Keratinocyte (primary cell): ENCODE measurements around the gene CLDN11. TPM values are rescaled to one million over a fixed set of nuclear protein-coding genes. Genes with fewer than 3 reads are reported as not detected.

Experiments used
- DNase-seq: peaks from one replicate; pipeline ENCODE4 v3.0.0-alpha.2; 2011; ENCODE audit warnings: low read depth, missing footprints, low spot score
- FAIRE-seq: peaks from 2 replicates; lab custom pipeline; 2011; peaks lifted over from hg19 to GRCh38; lab: Jason Lieb, UNC
- H2AFZ ChIP-seq: 2 replicates; pipeline ENCODE4 v1.6.0; 2012; ENCODE audit warnings: low read length, control low read depth, inconsistent platforms; ENCODE audit not compliant: control insufficient read depth
- H3K27ac ChIP-seq: 2 replicates; pipeline ENCODE4 v1.5.1; 2011; ENCODE audit warnings: low read length; ENCODE audit not compliant: control insufficient read depth, insufficient read depth
- H3K27me3 ChIP-seq: 3 replicates; pipeline ENCODE4 v1.6.0; 2011; ENCODE audit warnings: low read length; ENCODE audit not compliant: control insufficient read depth, insufficient read depth; ENCODE audit errors: extremely low read depth
- H3K36me3 ChIP-seq, 2 experiments: 2 replicates in 1 of 2; 3 replicates in 1 of 2; pipeline ENCODE4 v1.5.1; 2011; ENCODE audit warnings: low read length in 2 of 2, mild to moderate bottlenecking in 1 of 2; ENCODE audit not compliant: control insufficient read depth in 2 of 2, insufficient read depth in 2 of 2; ENCODE audit errors: extremely low read depth in 1 of 2
- H3K4me1 ChIP-seq: 3 replicates; pipeline ENCODE4 v1.5.1; 2011; ENCODE audit warnings: low read length; ENCODE audit not compliant: control insufficient read depth, insufficient read depth; ENCODE audit errors: extremely low read depth
- H3K4me2 ChIP-seq: 3 replicates; pipeline ENCODE4 v1.6.0; 2011; ENCODE audit warnings: low read depth, low read length; ENCODE audit not compliant: control insufficient read depth, insufficient read depth; ENCODE audit errors: extremely low read depth
- H3K4me3 ChIP-seq, 3 experiments: fragments of 200-600 bp in 1 of 3; sonication (generic) in 1 of 3; 2 replicates in 2 of 3; 3 replicates in 1 of 3; pipeline ENCODE4 v1.5.1; 2011 to 2016; ENCODE audit warnings: low read length in 3 of 3, mild to moderate bottlenecking in 3 of 3, control low read depth in 2 of 3, inconsistent platforms in 1 of 3, low read depth in 1 of 3, mixed read lengths in 1 of 3, mixed run types in 1 of 3, moderate library complexity in 1 of 3; ENCODE audit not compliant: control insufficient read depth in 2 of 3, insufficient read depth in 2 of 3; ENCODE audit errors: extremely low read depth in 1 of 3
- H3K79me2 ChIP-seq: 2 replicates; pipeline ENCODE4 v1.6.0; 2012; ENCODE audit warnings: low read length; ENCODE audit not compliant: control insufficient read depth, insufficient read depth
- H3K9ac ChIP-seq: 3 replicates; pipeline ENCODE4 v1.6.0; 2011; ENCODE audit warnings: low read length; ENCODE audit not compliant: control insufficient read depth, insufficient read depth; ENCODE audit errors: extremely low read depth
- H3K9me1 ChIP-seq: 3 replicates; pipeline ENCODE4 v1.6.0; 2011; ENCODE audit warnings: low read length; ENCODE audit not compliant: control insufficient read depth, insufficient read depth; ENCODE audit errors: extremely low read depth
- H3K9me3 ChIP-seq: 2 replicates; pipeline ENCODE4 v1.5.1; 2012; ENCODE audit warnings: low read depth, low read length; ENCODE audit not compliant: control insufficient read depth
- H4K20me1 ChIP-seq: 3 replicates; pipeline ENCODE4 v1.6.0; 2011; ENCODE audit warnings: low read length; ENCODE audit not compliant: control insufficient read depth, insufficient read depth; ENCODE audit errors: extremely low read depth
- EZH2 ChIP-seq: IDR thresholded peaks from one replicate; pipeline ENCODE4 v1.6.1; 2012; ENCODE audit warnings: inconsistent platforms, mild to moderate bottlenecking, low read length, moderate library complexity
- dilution Hi-C: fragments of 300-500 bp; cut with MboI; formaldehyde crosslinking; loops from one replicate; pipeline ENCODE4 v1.7.0; 2020; ENCODE audit warnings: low sequenced_read_pairs; ENCODE audit not compliant: extremely low pct_ligation_motif_present
- polyA plus RNA-seq, 5 experiments: library from polyadenylated mRNA; depleted of rRNA in 3 of 5; stranded (reverse) in 3 of 5; stranded (forward) in 1 of 5; unstranded in 1 of 5; fragments of >200 nt; gene quantifications; 1 replicate in 1 of 5; 2 replicates in 3 of 5; 3 replicates in 1 of 5; pipeline versions ENCODE4 v1.2.1 to v1.2.3, GENCODE V29; 2011 to 2012; ENCODE audit warnings: missing spikeins in 2 of 5, low read depth in 1 of 5, low replicate concordance in 1 of 5
- TF ChIP-seq, protein P1 (sequence below), 3 experiments: IDR thresholded peaks in 1 of 3; conservative IDR thresholded peaks in 1 of 3; optimal IDR thresholded peaks in 1 of 3; 2 replicates in 2 of 3; 3 replicates in 1 of 3; pipeline versions ENCODE3 to v1.5.1; 2011; ENCODE audit warnings: low read length in 3 of 3, mild to moderate bottlenecking in 3 of 3, moderate library complexity in 2 of 3, control low read depth in 1 of 3, inconsistent platforms in 1 of 3; ENCODE audit not compliant: insufficient read depth in 2 of 3; ENCODE audit errors: extremely low read depth in 1 of 3

The CLDN11 gene
- polyA plus RNA-seq, 1 donor (not counting 4 experiments of a cell fraction or from before 2014, with no cell fraction given) = 0.12 TPM

DNA sequence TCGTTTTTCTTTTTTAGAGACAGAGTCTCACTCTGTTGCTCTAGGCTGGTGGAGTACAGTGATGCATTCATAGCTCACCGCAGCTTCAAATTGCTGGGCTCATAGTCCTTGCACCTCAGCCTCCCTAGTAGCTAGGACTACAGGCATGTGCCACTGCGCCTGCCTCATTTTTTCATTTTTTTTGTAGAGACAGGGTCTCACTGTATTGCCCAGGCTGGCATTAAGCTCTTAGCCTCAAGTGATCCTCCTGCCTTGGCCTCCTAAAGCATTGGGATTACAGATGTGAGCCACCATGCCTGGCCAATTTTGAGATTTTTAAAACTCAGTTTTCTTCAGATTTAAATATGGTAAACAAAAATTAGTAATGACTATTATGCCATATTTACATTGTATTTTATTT is 32.2 kb upstream of the CLDN11 start:
- Histone ChIP-seq H4K20me1 (no peaks in the 10 kb centered on the region), H3K36me3 (peaks cover 3 to 4% of the 10 kb centered on the region in 2 experiments), H3K9me3 (no peaks in the 10 kb centered on the region), H3K4me3 (no peak overlapping the region), H3K27me3 (no peaks in the 10 kb centered on the region), H3K4me2 (no peak overlapping the region), H3K79me2 (peaks cover 4% of the 10 kb centered on the region), H3K9ac (no peak overlapping the region), H3K9me1 (no peaks in the 10 kb centered on the region), H3K27ac (no peak overlapping the region), H2AFZ (no peak overlapping the region), H3K4me1 (no peaks in the 10 kb centered on the region)
- FAIRE-seq = no peak
- TF ChIP-seq, protein P1, sequence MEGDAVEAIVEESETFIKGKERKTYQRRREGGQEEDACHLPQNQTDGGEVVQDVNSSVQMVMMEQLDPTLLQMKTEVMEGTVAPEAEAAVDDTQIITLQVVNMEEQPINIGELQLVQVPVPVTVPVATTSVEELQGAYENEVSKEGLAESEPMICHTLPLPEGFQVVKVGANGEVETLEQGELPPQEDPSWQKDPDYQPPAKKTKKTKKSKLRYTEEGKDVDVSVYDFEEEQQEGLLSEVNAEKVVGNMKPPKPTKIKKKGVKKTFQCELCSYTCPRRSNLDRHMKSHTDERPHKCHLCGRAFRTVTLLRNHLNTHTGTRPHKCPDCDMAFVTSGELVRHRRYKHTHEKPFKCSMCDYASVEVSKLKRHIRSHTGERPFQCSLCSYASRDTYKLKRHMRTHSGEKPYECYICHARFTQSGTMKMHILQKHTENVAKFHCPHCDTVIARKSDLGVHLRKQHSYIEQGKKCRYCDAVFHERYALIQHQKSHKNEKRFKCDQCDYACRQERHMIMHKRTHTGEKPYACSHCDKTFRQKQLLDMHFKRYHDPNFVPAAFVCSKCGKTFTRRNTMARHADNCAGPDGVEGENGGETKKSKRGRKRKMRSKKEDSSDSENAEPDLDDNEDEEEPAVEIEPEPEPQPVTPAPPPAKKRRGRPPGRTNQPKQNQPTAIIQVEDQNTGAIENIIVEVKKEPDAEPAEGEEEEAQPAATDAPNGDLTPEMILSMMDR (optimal IDR thresholded peaks at IDR 0.05 in 1 of 3, IDR thresholded peaks at IDR 0.05 in 1 of 3, conservative IDR thresholded peaks at IDR 0.05 in 1 of 3; ENCODE audit: extremely low read depth in 1 of 3, insufficient read depth in 2 of 3, low read length in 3 of 3) = no peak
- no peak for TF ChIP-seq EZH2
- DNase-seq = no peak
- dilution Hi-C loops = no loop called here

DNA sequence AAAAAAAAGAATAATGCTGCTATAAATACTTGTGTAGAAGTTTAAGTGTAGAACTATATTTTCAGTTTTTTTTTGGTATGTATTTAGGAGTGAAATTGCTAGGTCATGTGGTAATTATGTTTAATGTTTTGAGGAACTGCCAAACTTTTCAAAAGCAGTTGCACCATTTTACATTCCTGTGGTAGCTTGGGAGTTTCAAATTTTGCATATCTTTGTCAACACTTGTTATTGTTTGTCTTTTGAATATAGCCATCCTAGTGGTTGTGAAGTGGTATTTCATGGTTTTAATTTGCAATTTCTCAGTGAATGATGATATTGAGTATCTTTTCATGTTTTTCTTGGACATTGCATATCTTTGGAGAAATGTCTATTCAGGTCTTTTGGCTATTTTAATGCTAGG is 30.7 kb upstream of the CLDN11 start:
- Histone ChIP-seq H4K20me1 (no peaks in the 10 kb centered on the region), H3K4me1 (no peaks in the 10 kb centered on the region), H3K79me2 (peaks cover 4% of the 10 kb centered on the region), H2AFZ (no peak overlapping the region), H3K36me3 (peaks cover 3 to 4% of the 10 kb centered on the region in 2 experiments), H3K9me3 (no peaks in the 10 kb centered on the region), H3K4me3 (no peak overlapping the region), H3K27me3 (no peaks in the 10 kb centered on the region), H3K9me1 (no peaks in the 10 kb centered on the region), H3K9ac (no peak overlapping the region), H3K27ac (no peak overlapping the region), H3K4me2 (no peak overlapping the region)
- FAIRE-seq (no peak), DNase-seq (no peak)
- TF ChIP-seq, protein P1 (optimal IDR thresholded peaks at IDR 0.05 in 1 of 3, IDR thresholded peaks at IDR 0.05 in 1 of 3, conservative IDR thresholded peaks at IDR 0.05 in 1 of 3; ENCODE audit: extremely low read depth in 1 of 3, insufficient read depth in 2 of 3, low read length in 3 of 3) = no peak
- TF ChIP-seq EZH2 = no peak
- dilution Hi-C loops = no loop called here
